ENCODE results near the gene SH3RF3. TPM values are rescaled to one million over a fixed set of nuclear protein-coding genes. Genes with fewer than 3 reads are reported as not detected.
A peak's percentile ranks its signal among the peaks of the same experiment; 100 is the strongest.

Gene SH3RF3
- total and polyA plus RNA-seq, 2 donors (not counting 1 experiment from before 2014, with no cell fraction given), result 8.3 to 10.1 TPM

DNA sequence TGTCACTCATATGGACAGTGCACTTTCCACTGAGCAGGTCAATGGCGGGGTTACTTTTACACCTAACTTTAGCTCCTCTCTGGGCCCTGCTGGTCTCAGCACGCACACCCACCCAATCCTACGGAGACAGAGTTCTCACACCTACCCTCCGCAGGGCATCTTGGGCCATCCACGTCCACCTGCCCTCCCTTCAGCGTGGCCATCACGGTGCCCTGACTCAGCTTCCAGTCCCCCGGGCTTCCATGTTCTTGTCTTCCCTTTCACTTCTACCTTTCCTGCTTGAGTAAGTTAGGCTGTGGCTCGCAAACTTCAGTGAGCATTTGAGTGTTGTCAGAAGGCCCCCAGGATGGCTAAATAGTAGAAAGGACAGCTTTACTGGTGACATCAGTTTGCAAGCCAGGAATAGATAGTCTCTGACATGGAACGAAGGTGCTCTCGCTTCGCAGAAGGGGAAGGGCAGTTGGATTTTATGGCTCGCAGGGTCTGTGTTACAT is 252.4 kb downstream of the SH3RF3 start:
- DNase-seq (ENCODE audit: low read depth in 2 of 2), result no peak
- H3K27me3 ChIP-seq (ENCODE audit: control insufficient read depth, insufficient read depth, low read length), result no peaks in the 10 kb centered on the region
- no peaks in the 10 kb centered on the region for H3K79me2 ChIP-seq (ENCODE audit: control insufficient read depth, insufficient read depth, low read length)
- H3K4me3 ChIP-seq (replicated peaks in 1 of 4; ENCODE audit: control extremely low read depth in 1 of 4, insufficient read depth in 1 of 4, low read depth in 3 of 4, low read length in 4 of 4), result no peak overlapping the region
- H3K4me1 ChIP-seq (ENCODE audit: control insufficient read depth, extremely low read depth, insufficient read depth, low read length), result peaks cover 15% of the 10 kb centered on the region
- no peaks in the 10 kb centered on the region for H3K36me3 ChIP-seq (ENCODE audit: control insufficient read depth, insufficient read depth, low read length)
- no peak overlapping the region for H3K9ac ChIP-seq (ENCODE audit: insufficient read depth, low read length)
- no peak overlapping the region for H3K27ac ChIP-seq (ENCODE audit: insufficient read depth, low read length)
- H2AFZ ChIP-seq (ENCODE audit: low read length), result no peak overlapping the region
- TF ChIP-seq, protein P1, sequence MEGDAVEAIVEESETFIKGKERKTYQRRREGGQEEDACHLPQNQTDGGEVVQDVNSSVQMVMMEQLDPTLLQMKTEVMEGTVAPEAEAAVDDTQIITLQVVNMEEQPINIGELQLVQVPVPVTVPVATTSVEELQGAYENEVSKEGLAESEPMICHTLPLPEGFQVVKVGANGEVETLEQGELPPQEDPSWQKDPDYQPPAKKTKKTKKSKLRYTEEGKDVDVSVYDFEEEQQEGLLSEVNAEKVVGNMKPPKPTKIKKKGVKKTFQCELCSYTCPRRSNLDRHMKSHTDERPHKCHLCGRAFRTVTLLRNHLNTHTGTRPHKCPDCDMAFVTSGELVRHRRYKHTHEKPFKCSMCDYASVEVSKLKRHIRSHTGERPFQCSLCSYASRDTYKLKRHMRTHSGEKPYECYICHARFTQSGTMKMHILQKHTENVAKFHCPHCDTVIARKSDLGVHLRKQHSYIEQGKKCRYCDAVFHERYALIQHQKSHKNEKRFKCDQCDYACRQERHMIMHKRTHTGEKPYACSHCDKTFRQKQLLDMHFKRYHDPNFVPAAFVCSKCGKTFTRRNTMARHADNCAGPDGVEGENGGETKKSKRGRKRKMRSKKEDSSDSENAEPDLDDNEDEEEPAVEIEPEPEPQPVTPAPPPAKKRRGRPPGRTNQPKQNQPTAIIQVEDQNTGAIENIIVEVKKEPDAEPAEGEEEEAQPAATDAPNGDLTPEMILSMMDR (conservative IDR thresholded peaks at IDR 0.05 in 1 of 2, IDR thresholded peaks at IDR 0.05 in 1 of 2; ENCODE audit: low read depth in 1 of 2, low read length in 2 of 2), result no peak
- TF ChIP-seq EZH2 (IDR thresholded peaks at IDR 0.05; ENCODE audit: low read length, missing control alignments), result no peak
- H3K9me3 ChIP-seq (ENCODE audit: control insufficient read depth, insufficient read depth, low read depth, low read length), result no peaks in the 10 kb centered on the region
- H3K4me2 ChIP-seq (ENCODE audit: extremely low read depth, insufficient read depth, low read length), result no peak overlapping the region
- H4K20me1 ChIP-seq (ENCODE audit: control insufficient read depth, extremely low read depth, insufficient read depth, low read length), result no peaks in the 10 kb centered on the region

DNA sequence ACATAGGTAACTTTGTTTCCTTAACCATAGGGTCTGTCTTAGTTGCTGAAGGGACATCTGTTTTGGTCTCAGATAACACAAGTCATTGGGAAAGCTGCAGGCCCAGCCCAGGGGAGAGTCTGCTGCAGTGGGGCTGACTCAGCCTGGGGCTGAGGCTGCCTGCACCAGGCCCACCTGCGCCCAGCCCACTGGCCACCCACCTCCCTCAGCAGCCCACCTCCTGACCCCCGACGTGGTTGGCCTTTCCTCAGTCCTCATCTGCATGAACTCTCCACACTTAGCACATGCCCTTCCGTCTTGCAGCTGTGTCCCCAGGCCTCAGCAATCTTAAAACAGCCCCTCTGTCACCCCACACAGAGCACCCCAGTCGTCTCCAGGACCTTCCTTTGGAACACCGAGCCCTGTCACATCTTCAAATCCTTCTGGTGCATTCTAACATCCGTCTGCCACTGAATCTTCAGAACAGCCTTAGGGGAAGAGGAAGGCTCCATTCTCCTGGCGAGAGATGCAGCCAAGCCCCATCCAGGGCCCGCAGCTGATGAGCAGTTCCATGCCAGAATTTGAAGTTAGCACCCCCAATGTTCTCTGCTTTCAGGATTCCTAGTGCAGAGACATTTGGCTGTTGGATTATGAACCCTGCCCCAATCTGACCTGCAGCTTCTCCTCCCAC is 253.4 kb downstream of the SH3RF3 start:
- TF ChIP-seq, protein P1 (conservative IDR thresholded peaks at IDR 0.05 in 1 of 2, IDR thresholded peaks at IDR 0.05 in 1 of 2; ENCODE audit: low read depth in 1 of 2, low read length in 2 of 2), result no peak
- TF ChIP-seq EZH2 (IDR thresholded peaks at IDR 0.05; ENCODE audit: low read length, missing control alignments), result no peak
- Histone ChIP-seq H3K27me3 (ENCODE audit: control insufficient read depth, insufficient read depth, low read length) (no peaks in the 10 kb centered on the region), H2AFZ (ENCODE audit: low read length) (no peak overlapping the region), H3K4me2 (ENCODE audit: extremely low read depth, insufficient read depth, low read length) (peak overlapping the region; percentile 66), H3K36me3 (ENCODE audit: control insufficient read depth, insufficient read depth, low read length) (no peaks in the 10 kb centered on the region), H4K20me1 (ENCODE audit: control insufficient read depth, extremely low read depth, insufficient read depth, low read length) (no peaks in the 10 kb centered on the region), H3K9ac (ENCODE audit: insufficient read depth, low read length) (no peak overlapping the region), H3K4me3 (replicated peaks in 1 of 4; ENCODE audit: control extremely low read depth in 1 of 4, insufficient read depth in 1 of 4, low read depth in 3 of 4, low read length in 4 of 4) (no peak overlapping the region), H3K4me1 (ENCODE audit: control insufficient read depth, extremely low read depth, insufficient read depth, low read length) (peaks cover 13% of the 10 kb centered on the region), H3K9me3 (ENCODE audit: control insufficient read depth, insufficient read depth, low read depth, low read length) (no peaks in the 10 kb centered on the region), H3K27ac (ENCODE audit: insufficient read depth, low read length) (no peak overlapping the region), H3K79me2 (ENCODE audit: control insufficient read depth, insufficient read depth, low read length) (no peaks in the 10 kb centered on the region)
- DNase-seq (ENCODE audit: low read depth in 2 of 2), result no peak

DNA sequence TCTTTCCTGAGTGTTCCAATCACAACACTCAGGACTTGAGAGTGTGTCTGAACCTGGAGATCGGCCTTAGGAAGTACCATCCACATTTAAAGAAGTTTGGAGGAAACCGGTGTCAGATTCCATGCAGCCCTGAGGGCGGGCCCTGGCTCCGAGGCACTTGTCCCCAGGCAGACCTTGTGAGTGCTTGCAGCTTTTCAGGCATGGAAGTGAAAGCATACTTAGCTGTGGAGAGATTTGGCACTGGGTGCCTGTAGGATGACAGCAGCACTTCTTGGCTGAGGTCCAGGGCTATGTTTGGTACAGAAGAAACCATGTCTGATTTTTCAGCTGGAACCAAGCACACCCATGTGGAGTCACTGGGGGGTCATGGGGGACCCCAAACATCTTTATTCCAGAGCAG is 253.9 kb downstream of the SH3RF3 start:
- Histone ChIP-seq H3K4me2 (ENCODE audit: extremely low read depth, insufficient read depth, low read length) (peak overlapping the region; percentile 66), H3K36me3 (ENCODE audit: control insufficient read depth, insufficient read depth, low read length) (no peaks in the 10 kb centered on the region), H3K27ac (ENCODE audit: insufficient read depth, low read length) (no peak overlapping the region), H3K9ac (ENCODE audit: insufficient read depth, low read length) (no peak overlapping the region), H3K79me2 (ENCODE audit: control insufficient read depth, insufficient read depth, low read length) (no peaks in the 10 kb centered on the region), H3K4me3 (replicated peaks in 1 of 4; ENCODE audit: control extremely low read depth in 1 of 4, insufficient read depth in 1 of 4, low read depth in 3 of 4, low read length in 4 of 4) (no peak overlapping the region), H3K27me3 (ENCODE audit: control insufficient read depth, insufficient read depth, low read length) (no peaks in the 10 kb centered on the region), H4K20me1 (ENCODE audit: control insufficient read depth, extremely low read depth, insufficient read depth, low read length) (no peaks in the 10 kb centered on the region), H3K9me3 (ENCODE audit: control insufficient read depth, insufficient read depth, low read depth, low read length) (no peaks in the 10 kb centered on the region), H2AFZ (ENCODE audit: low read length) (no peak overlapping the region), H3K4me1 (ENCODE audit: control insufficient read depth, extremely low read depth, insufficient read depth, low read length) (peaks cover 13% of the 10 kb centered on the region)
- TF ChIP-seq EZH2 (IDR thresholded peaks at IDR 0.05; ENCODE audit: low read length, missing control alignments), result no peak
- TF ChIP-seq, protein P1 (conservative IDR thresholded peaks at IDR 0.05 in 1 of 2, IDR thresholded peaks at IDR 0.05 in 1 of 2; ENCODE audit: low read depth in 1 of 2, low read length in 2 of 2), result no peak
- DNase-seq (ENCODE audit: low read depth in 2 of 2), result peak; percentile 69 to 85

Data from fibroblast of lung (primary cell).